Measurements from ENCODE around the gene PEX10.

Gene PEX10

GRCh38 chr1:2392686-2393085 is 19.7 kb downstream of the PEX10 start:
- H3K36me3 ChIP-seq (ENCODE audit: control insufficient read depth, insufficient read depth, low read length) = peaks cover 28% of the 10 kb centered on the region
- peak overlapping the region; percentile 73 for H3K27ac ChIP-seq (ENCODE audit: insufficient read depth, low read length, poor library complexity, severe bottlenecking)
- no peaks in the 10 kb centered on the region for H3K9me3 ChIP-seq (ENCODE audit: control insufficient read depth, low read length)
- H3K27me3 ChIP-seq (replicated peaks; ENCODE audit: control insufficient read depth, insufficient read depth, low read length, poor library complexity, severe bottlenecking) = no peaks in the 10 kb centered on the region
- peak overlapping the region; percentile 67 for H3K4me3 ChIP-seq (ENCODE audit: insufficient read depth, low read depth, low read length, poor library complexity, severe bottlenecking)
- peaks cover 15% of the 10 kb centered on the region for H3K4me1 ChIP-seq (ENCODE audit: control insufficient read depth, insufficient read depth, low read length, poor library complexity, severe bottlenecking)
- DNase-seq = no peak

GRCh38 chr1:2391931-2392509 is 20.3 kb downstream of the PEX10 start:
- Histone ChIP-seq H3K27ac (ENCODE audit: insufficient read depth, low read length, poor library complexity, severe bottlenecking) (peak overlapping the region; percentile 73), H3K9me3 (ENCODE audit: control insufficient read depth, low read length) (no peaks in the 10 kb centered on the region), H3K4me1 (ENCODE audit: control insufficient read depth, insufficient read depth, low read length, poor library complexity, severe bottlenecking) (peaks cover 15% of the 10 kb centered on the region), H3K27me3 (replicated peaks; ENCODE audit: control insufficient read depth, insufficient read depth, low read length, poor library complexity, severe bottlenecking) (no peaks in the 10 kb centered on the region), H3K4me3 (ENCODE audit: insufficient read depth, low read depth, low read length, poor library complexity, severe bottlenecking) (peak overlapping the region; percentile 95), H3K36me3 (ENCODE audit: control insufficient read depth, insufficient read depth, low read length) (peaks cover 21% of the 10 kb centered on the region)
- no peak for DNase-seq

DNA sequence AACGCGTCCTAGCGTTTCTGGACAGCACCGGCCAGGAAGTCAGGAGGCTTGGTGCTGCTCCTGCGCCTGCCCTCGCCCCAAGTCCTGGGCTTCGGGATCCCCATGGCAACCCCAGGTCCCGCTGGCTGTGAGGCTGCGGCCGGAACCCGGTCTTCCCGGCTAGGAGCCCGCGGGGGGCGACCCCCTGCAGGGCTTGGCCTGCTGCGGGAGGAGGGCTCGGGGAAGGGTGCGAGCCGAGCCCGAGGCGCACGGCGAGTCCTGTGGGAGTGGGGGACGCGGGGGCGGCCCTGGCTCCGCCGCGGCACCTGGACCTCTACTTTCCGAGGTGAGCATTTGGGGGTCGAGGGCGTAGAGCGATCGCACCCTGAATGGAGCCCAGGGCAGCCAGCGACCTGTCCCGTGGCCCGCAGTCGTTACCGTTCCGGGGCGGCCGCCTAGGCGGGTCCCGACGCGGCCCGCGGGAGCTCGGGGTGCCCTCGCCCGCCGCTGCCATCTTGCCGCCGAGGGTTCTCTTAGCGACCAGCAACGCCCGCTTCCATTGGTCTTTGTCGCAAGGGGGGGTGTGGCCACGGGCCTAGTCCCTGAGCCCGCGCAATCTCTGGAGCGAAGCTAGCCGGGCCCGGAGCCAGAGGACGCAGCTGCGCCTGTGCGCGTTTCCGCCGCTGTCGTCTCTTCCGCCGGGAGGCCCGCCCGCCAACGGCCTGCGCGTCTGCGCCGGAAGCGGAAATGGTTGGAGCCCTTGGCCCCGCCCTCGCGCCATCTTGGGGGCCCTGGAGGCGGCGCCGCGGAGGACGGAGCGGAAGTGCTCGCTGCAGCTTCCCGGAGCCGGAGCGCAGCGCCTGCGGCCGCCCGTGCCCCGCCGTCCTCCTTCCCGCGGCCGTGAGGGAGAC is 21.1 kb downstream of the PEX10 start, which contains the start of the genes MORN1 and RER1:
MORN1 (minus strand) TSS at position 514 of the 890 bp plus-strand sequence; CDS start at position 493, 21 bp downstream.
RER1 (plus strand) TSS at position 801 of the 890 bp plus-strand sequence. CDS start 3,950 bp downstream, outside the sequence.
- peak within 1 kb of the TSS; percentile 73 for H3K27ac ChIP-seq (ENCODE audit: insufficient read depth, low read length, poor library complexity, severe bottlenecking)
- no peaks in the 10 kb centered on the region for H3K27me3 ChIP-seq (replicated peaks; ENCODE audit: control insufficient read depth, insufficient read depth, low read length, poor library complexity, severe bottlenecking)
- peaks cover 15% of the 10 kb centered on the region for H3K4me1 ChIP-seq (ENCODE audit: control insufficient read depth, insufficient read depth, low read length, poor library complexity, severe bottlenecking)
- no peaks in the 10 kb centered on the region for H3K9me3 ChIP-seq (ENCODE audit: control insufficient read depth, low read length)
- peak within 1 kb of the TSS; percentile 95 for H3K4me3 ChIP-seq (ENCODE audit: insufficient read depth, low read depth, low read length, poor library complexity, severe bottlenecking)
- peak; percentile 98 for DNase-seq
- peaks cover 15% of the 10 kb centered on the region for H3K36me3 ChIP-seq (ENCODE audit: control insufficient read depth, insufficient read depth, low read length)

GRCh38 chr1:2389644-2390043 is 22.7 kb downstream of the PEX10 start:
- Histone ChIP-seq H3K27ac (ENCODE audit: insufficient read depth, low read length, poor library complexity, severe bottlenecking) (no peak overlapping the region), H3K4me1 (ENCODE audit: control insufficient read depth, insufficient read depth, low read length, poor library complexity, severe bottlenecking) (peaks cover 15% of the 10 kb centered on the region), H3K36me3 (ENCODE audit: control insufficient read depth, insufficient read depth, low read length) (peaks cover 8% of the 10 kb centered on the region), H3K9me3 (ENCODE audit: control insufficient read depth, low read length) (no peaks in the 10 kb centered on the region), H3K4me3 (ENCODE audit: insufficient read depth, low read depth, low read length, poor library complexity, severe bottlenecking) (no peak overlapping the region), H3K27me3 (replicated peaks; ENCODE audit: control insufficient read depth, insufficient read depth, low read length, poor library complexity, severe bottlenecking) (no peaks in the 10 kb centered on the region)
- no peak for DNase-seq

- Histone ChIP-seq H3K4me1 (ENCODE audit: control insufficient read depth, insufficient read depth, low read length, poor library complexity, severe bottlenecking) (peaks cover 12% of the 10 kb centered on the region), H3K4me3 (ENCODE audit: insufficient read depth, low read depth, low read length, poor library complexity, severe bottlenecking) (no peak overlapping the region), H3K27me3 (replicated peaks; ENCODE audit: control insufficient read depth, insufficient read depth, low read length, poor library complexity, severe bottlenecking) (no peaks in the 10 kb centered on the region), H3K27ac (ENCODE audit: insufficient read depth, low read length, poor library complexity, severe bottlenecking) (no peak overlapping the region), H3K36me3 (ENCODE audit: control insufficient read depth, insufficient read depth, low read length) (no peaks in the 10 kb centered on the region), H3K9me3 (ENCODE audit: control insufficient read depth, low read length) (no peaks in the 10 kb centered on the region)
- DNase-seq = no peak
These were observed 24.1 kb downstream of the PEX10 start for GRCh38 chr1:2388004-2388913.

GRCh38 chr1:2386636-2387611 is 25.4 kb downstream of the PEX10 start:
- Histone ChIP-seq H3K27ac (ENCODE audit: insufficient read depth, low read length, poor library complexity, severe bottlenecking) (no peak overlapping the region), H3K9me3 (ENCODE audit: control insufficient read depth, low read length) (no peaks in the 10 kb centered on the region), H3K4me1 (ENCODE audit: control insufficient read depth, insufficient read depth, low read length, poor library complexity, severe bottlenecking) (peaks cover 5% of the 10 kb centered on the region), H3K36me3 (ENCODE audit: control insufficient read depth, insufficient read depth, low read length) (no peaks in the 10 kb centered on the region), H3K4me3 (ENCODE audit: insufficient read depth, low read depth, low read length, poor library complexity, severe bottlenecking) (no peak overlapping the region), H3K27me3 (replicated peaks; ENCODE audit: control insufficient read depth, insufficient read depth, low read length, poor library complexity, severe bottlenecking) (no peaks in the 10 kb centered on the region)
- DNase-seq = no peak

- Histone ChIP-seq H3K36me3 (ENCODE audit: control insufficient read depth, insufficient read depth, low read length) (no peaks in the 10 kb centered on the region), H3K4me1 (ENCODE audit: control insufficient read depth, insufficient read depth, low read length, poor library complexity, severe bottlenecking) (peaks cover 9% of the 10 kb centered on the region), H3K27me3 (replicated peaks; ENCODE audit: control insufficient read depth, insufficient read depth, low read length, poor library complexity, severe bottlenecking) (no peaks in the 10 kb centered on the region), H3K4me3 (ENCODE audit: insufficient read depth, low read depth, low read length, poor library complexity, severe bottlenecking) (no peak overlapping the region), H3K9me3 (ENCODE audit: control insufficient read depth, low read length) (no peaks in the 10 kb centered on the region), H3K27ac (ENCODE audit: insufficient read depth, low read length, poor library complexity, severe bottlenecking) (no peak overlapping the region)
- DNase-seq = no peak
These were observed 26.6 kb downstream of the PEX10 start for GRCh38 chr1:2385606-2386280.

- peaks cover 9% of the 10 kb centered on the region for H3K4me1 ChIP-seq (ENCODE audit: control insufficient read depth, insufficient read depth, low read length, poor library complexity, severe bottlenecking)
- no peaks in the 10 kb centered on the region for H3K9me3 ChIP-seq (ENCODE audit: control insufficient read depth, low read length)
- no peak overlapping the region for H3K4me3 ChIP-seq (ENCODE audit: insufficient read depth, low read depth, low read length, poor library complexity, severe bottlenecking)
- no peaks in the 10 kb centered on the region for H3K36me3 ChIP-seq (ENCODE audit: control insufficient read depth, insufficient read depth, low read length)
- no peak overlapping the region for H3K27ac ChIP-seq (ENCODE audit: insufficient read depth, low read length, poor library complexity, severe bottlenecking)
- DNase-seq = no peak
- H3K27me3 ChIP-seq (replicated peaks; ENCODE audit: control insufficient read depth, insufficient read depth, low read length, poor library complexity, severe bottlenecking) = no peaks in the 10 kb centered on the region
These were observed 27.4 kb downstream of the PEX10 start for GRCh38 chr1:2384941-2385481.

Data from effector memory CD4-positive, alpha-beta T cell (primary cell).